GM19099 (cell line): Measurements from ENCODE around the gene FOXD2.

Source experiments
- POLR2A ChIP-seq: IDR thresholded peaks from 3 replicates; pipeline ENCODE4 v1.6.1; 2011; ENCODE audit warnings: low read depth; ENCODE audit not compliant: insufficient read length; ENCODE audit errors: extremely low read depth

The FOXD2 gene

DNA sequence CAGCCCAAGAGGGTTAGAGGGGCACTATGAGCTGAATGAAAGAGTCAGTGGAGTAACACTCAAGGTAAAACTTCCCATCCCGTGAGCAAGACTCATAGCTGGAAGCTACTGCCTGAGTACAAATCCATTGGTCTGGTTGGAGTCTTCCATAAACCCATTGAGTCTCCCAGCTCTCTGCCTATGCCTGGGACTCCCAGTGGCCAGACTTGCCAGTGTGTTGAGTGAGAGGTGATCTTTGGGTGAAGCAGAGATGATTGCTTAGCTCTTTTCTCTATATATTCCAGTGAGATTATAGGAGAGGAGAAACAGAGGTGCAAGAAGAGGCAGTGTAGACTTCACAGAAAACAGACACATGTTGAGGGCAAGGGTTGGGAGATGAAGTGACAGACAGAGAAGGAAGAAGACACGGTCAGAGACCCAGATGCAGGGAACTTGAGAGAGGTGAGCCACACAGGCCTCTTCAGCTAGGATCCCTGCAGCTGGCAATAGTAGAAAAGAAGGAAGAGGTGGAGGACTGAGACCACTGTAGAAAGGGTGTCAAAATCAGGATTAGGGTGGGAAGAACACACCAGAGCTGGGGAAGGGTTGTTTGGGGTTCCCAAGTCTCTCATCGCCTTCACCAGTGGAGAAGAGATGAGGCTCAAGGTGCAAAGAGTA is 3.7 kb downstream of the FOXD2 start:
- no peak for TF ChIP-seq POLR2A

DNA sequence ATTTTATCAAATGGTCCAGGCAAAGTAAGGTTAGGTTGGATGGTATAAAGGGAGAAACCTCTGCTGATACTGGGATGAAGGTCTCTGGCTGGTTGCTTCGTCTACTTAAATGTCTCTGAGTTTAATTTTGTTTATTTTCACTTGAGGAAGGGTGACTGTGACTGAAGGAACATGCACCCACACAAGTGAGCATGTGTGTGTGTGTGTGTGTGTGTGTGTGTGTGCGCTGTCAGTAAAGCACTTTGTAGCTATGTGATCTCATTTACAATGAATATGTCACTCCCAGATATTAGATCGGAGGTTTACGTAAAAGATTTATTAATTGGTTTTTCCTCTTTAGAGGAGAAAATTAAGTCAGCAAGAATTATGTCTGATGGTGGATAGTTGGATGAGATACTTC is 4.4 kb downstream of the FOXD2 start:
- no peak for TF ChIP-seq POLR2A

DNA sequence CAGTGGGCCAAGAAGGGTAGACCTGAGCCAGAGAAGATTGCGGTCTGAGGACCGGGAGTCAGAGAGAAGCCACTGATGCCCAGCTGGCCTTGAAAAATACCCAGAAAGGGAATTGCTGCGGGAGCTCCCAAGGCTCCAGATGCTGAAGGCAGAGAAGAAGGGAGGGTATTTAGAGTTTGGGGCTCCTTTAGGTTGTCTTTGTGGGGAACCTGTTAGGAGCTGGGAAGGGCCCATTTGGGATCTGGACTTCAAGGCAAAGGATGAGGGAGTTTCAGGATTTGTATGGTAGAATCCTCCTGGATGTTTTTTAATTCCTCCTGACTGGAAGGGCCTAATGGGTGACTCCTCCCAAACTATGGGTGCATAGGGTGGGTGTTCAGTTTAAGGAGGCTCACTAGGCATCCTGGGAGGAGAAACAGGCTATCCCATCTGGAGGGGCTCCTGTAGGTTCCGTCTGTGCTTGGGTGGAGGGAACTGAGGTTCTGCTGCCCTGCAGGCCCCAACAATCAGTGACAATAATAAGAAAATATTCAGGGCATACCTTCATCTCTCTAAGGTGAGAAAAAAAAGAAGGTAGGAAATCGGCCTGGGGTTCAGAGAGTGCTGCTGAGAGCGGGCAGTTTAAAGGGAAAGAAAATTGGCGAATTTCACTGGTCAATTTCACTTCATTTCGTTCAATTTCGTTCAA is 5.1 kb downstream of the FOXD2 start:
- no peak for TF ChIP-seq POLR2A

DNA sequence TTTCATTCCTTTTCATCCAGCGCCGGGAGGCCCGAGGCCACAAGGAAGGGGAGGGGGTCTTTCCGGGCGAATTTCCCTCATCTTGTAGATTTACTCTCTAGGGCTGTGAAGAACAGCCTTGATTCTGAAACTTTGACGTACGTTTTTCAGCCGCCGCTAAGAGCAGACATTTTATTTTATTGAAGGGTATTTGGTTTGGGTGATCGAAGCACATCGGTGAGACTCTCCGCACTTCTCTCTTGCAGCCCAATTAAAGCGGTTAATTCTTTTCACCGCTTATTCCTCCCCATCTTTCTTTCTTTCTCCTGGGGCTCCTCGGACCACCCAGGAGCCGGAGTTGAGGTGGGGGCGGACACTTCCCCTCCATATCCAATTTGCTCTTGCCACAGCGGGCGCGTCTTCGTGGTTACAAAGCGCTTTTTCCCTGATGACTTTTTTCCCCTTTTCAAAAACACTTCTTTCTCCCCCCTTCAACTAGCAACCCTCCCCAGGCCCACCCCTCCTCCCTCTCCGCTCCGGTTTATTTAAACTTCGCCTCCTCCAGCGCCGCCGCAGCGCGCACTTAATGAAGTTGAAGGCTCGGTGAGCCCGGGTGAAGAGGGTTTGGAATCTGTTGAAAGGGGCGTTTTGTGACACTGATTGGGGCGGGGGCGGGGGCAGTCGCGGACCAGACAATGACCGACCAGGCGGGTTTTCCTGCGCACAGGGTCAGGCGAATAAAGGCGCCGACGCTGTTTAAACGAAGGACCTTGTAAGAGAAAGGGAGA is 5.9 kb downstream of the FOXD2 start:
- no peak for TF ChIP-seq POLR2A

DNA sequence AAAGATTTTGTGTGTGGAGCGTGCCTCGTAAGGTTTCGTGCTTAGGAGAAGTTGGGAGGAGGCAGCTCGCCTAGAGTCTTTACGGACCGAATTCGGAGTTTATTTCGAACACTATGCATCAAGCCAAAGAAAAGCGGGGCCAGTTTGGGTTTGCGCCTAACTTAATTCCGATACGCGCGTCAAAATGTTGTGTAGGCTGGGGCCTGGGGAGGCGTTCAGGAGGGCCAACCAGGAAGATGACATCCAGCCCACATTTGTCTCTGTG is 6.4 kb downstream of the FOXD2 start:
- TF ChIP-seq POLR2A: no peak

DNA sequence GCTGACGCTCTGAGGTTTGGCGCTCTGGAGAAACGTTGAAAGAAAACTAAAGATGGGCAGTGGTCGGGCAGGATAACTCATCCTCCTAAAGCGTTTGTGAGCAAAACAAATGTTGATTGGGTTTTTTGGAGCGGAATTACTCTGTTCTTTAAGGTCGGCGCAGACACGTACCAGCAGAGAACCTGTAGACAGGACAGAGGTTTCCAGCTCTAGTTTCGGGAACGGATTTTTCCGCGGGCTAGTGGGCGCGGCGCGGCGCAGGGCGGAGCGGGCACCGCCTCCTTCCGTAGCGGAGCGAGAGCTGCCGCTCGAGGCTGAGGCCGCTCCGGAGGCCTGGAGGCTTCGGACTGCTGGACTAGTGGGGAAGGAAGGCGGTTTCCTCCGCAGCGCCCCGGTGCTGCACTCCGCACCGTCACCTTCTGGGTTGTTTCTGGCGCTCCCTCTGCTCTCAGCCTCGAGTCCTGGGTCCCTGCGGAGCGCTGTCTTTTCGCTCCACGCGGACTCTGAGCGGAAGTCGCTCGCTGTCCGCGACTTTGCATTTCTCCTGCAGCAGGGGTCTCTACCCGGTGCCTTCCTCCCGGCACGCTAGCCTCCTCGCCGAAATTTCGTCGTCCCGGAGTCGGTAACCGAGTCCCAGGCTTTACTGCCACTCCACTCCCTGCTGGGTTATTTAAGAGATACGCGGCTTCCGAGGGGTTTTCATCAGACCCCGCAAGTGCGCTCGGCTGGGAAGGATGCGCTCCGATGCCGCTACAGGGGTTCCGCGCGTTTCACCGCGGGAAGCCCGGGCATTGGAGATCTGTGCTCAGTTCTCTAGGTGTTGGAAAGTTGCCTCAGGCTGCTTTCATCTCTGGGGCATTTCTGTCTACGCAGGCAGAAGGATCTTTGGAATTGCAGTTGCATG is 7.0 kb downstream of the FOXD2 start:
- no peak for TF ChIP-seq POLR2A

DNA sequence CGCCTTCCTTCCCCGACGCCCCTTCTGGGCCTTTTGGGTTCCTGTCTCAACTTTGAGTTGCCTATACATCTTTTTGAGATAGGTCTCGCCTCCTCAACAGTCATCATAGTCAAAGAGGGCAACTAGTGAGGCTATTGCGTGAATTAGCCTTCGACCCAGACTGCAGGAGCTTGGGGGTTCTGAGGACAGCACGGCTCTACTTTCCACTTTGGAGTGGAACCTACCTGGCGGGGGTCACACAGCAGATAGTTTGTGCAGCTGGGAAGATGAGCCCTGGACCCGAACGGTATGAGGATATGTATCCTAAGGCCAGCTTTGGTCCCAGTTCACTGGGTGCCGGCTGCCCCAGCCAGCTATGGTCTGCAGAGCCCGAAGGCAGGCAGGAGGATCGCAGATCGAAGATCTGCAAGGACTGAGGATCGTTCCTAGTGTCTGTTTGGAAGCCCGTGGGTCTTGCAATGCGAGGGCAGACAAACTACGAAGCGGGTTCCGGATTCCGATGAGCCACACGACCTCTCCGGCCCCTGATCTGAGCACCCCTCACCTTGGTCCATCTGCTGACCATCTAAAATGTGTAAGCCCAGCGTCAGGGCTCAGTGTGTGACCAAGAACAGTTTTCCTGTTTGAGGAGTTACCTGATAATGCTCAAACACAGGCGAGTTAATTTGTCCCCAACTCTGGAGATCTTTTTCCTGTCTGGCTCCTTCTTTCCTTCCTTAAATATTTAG is 8.1 kb downstream of the FOXD2 start:
- TF ChIP-seq POLR2A: no peak

DNA sequence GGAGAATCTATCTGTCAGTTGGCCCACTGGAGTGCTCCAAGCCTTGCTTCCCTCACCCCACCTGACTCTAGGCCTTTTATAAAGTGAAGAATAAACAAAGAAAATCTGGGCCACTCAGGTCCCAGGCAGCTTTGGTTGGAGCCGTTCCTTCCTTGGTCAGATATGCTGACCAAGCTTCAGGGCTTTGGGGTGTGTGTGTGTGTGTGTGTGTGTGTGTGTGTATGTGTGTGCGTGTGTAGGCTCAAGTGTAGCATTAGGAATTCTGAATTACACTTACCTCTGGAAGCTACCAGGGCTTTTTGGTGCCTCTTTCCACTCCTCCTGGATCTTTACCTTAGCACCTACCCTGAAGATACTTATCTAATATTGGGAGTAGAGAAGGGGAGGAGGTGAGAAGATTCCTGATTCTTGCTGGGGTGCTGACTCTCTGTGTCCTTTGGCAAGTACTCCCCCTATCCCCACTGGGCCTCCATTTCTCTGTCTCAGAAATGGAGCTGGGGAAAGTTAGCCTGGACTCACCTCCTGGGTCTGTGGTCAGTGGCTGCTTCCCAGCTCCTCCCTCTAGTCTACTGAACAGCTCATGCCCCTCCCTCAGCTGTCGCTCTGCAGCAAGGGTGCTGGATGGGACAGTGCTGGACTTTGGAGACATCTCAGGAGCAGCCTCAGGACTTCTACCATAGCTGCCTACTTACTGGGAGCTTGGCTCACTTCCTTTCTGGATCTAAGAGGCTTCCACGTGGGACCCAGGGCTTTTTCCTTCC is 10.8 kb downstream of the FOXD2 start:
- no peak for TF ChIP-seq POLR2A

DNA sequence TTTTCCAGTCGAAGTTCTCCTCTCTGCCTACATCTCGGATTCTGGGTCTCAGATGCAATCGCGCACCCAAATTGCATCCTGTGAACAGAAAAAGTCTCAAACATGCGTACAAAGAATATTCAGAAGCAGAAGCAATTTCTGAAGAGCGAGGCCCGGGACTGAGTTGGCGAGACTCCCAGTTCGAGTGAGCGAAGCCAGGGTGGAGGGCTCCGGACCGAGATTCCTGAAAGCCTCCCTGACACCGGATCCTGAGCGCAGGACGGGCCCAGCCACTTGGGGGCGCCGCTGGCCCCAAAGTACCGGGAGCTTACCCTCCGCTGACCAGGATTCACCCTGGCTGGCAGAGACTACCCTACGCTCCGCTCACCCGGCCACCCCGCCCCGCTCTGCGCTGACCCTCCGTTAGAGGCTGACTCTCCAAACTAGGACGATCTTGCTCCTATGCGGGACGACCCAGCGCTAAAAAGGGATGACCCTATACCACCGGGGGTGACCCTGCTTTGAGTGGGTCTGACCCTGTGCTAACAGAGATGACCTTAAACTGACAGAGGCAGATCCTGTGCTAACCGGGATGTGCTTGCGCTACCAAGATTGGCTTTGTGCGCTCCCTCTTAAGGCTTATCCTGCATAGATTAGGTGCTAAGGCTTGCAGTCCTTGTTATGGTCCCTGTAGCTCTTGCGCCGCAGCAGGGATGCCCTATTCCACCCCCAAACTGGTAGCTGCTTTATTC is 12.1 kb downstream of the FOXD2 start:
- TF ChIP-seq POLR2A: no peak

DNA sequence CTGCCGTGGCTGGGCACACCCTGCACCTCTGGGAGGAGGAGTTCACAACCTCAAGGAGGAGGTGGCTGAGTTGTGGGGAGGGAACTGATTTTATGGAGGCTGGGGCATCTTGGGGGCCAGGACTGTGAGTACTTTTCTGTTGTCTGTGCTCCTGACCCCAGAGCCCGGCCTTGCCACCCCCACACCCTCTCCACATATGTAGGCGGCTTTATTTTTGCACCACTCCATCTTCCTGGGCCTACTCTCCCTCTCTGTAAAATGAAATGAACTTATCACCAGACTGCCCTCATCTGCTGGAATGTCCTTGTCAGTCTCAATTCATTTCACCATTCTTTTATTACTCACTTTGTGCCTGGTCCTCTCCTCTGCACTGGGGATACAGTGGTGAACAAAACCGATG is 12.8 kb downstream of the FOXD2 start:
- no peak for TF ChIP-seq POLR2A

DNA sequence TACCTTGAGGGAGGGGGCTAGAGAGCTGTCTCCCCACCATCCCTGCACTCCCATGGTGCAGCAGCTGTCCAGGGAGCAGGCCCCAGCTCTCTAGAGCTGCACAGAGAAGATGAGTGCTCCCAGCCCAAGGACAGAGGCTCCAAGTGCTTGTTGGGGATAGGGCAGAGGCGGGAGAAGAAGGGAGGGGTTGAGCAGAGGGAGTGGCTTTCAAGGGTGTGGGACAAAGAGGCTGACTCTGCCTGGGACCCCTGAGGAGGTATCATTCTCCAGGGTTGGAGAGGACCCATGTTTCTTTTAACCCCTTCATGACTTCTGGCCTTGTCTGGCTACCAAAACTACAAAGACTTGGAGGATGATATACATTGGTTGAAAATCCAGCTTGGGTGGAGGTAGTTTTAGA is 14.6 kb downstream of the FOXD2 start:
- TF ChIP-seq POLR2A: no peak

DNA sequence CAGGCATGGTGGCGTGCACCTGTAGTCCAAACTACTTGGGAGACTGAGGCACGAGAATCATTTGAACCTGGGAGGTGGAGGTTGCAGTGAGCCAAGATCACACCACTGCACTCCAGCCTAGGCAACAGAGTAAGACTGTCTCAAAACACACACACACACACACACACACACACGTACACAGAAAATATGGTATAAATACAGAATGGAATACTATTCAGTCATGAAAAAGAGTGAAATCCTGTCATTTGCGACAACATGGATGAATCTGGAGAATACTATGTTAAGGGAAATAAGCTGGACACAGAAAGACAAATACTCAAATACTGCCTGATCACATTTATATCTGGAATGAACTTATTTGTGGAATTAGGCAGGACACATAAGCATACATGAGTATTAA is 18.4 kb downstream of the FOXD2 start:
- no peak for TF ChIP-seq POLR2A

DNA sequence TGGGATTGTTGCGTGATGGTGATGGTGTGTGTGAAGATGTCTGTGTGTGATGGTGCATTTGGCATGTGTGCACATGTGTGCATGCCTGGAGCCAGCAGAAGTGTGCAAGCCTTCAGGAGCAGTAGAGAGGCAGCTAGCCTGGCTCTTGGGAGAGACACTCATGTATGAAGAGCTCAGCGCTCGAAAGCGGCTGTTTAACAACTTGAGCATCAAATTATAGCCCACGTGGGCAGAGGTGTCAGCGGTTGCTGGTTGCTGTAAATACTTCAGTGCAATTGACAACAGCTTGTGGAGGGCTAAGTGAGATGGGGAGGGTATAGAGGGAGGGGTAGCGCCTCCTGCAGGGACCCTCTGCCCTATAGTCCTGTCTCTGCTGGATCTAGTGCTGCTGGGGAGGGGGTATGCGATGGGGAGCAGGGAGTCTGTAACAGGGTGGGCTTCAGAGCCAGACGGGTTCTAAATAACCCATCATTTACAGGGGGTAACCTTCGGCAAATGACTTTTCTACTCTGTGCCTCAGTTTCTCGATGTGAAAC is 21.5 kb downstream of the FOXD2 start:
- no peak for TF ChIP-seq POLR2A

DNA sequence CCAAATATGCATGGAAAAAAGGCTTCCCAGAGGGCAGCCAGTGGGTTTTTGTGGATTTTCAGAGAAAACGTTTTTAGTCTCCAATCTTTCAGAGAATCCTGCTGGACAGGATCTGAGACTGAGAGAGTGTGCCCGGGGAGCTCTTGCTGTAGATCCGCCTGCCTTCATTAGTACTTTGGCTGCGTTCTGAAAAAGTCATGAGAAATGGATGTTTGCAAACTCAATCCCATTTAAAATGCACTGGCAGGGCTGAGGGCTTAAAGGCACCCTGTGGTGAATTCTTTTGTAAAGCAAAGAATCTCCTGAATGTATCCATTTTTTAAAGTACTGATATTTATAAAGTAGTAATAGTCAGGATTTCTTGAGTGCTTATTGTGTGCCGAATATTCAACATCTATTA is 22.2 kb downstream of the FOXD2 start:
- no peak for TF ChIP-seq POLR2A

DNA sequence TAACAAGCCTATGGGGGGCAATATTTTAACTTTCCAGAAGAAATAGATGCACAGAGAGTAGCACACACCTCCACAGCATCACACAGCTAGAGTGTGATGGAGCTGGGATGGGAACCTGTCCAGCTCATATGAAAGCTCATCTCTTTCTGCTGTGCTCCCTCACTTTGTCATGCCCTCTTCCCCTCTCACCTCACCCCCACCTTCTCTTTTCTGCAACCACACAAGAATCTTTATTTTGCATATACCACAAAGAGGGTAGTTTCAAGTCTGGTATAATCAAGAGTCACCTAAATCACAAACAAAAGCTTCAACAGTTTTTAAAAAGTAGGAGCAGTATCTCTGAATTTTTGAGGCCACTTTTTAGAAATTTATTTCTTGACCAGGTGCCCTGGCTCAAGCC is 22.6 kb downstream of the FOXD2 start:
- no peak for TF ChIP-seq POLR2A
